Panc1 (cell line): ENCODE results near the gene SLC35D2. TPM values are rescaled to one million over a fixed set of nuclear protein-coding genes. Genes with fewer than 3 reads are reported as not detected.
"Not testable (repeated sequence)": the region's sequence is repeated elsewhere in the genome, so short reads cannot be mapped to it uniquely, and the experiment has no call there.

Source experiments
- ATAC-seq: fragments of 200-7000 bp; cut with Tn5 transposase; 2 replicates; pipeline ENCODE4 v1.9.1; 2020; ENCODE audit warnings: mild to moderate bottlenecking, moderate library complexity
- BruUV-seq: library from RNA; stranded (reverse); fragments of 400-500 nt; replicated peaks from 2 replicates; lab custom pipeline; 2021; lab: Mats Ljungman, UMichigan
- CTCF ChIA-PET: fragments of 300-600 bp; sonication (Branson Sonifier 250); formaldehyde crosslinking; loops from one replicate; lab custom pipeline; 2022; ENCODE audit warnings: antibody characterized with exemption; lab: Charles Lee
- POLR2A ChIA-PET: fragments of 300-600 bp; sonication (Branson Sonifier 250); formaldehyde crosslinking; loops from one replicate; lab custom pipeline; 2022; ENCODE audit warnings: antibody characterized with exemption; lab: Charles Lee
- DNase-seq: peaks from one replicate; pipeline ENCODE4 v3.0.0-alpha.2; 2010; ENCODE audit warnings: low read depth, low spot score
- H3K27ac ChIP-seq: 2 replicates; pipeline ENCODE4 v1.5.1; 2011; ENCODE audit warnings: mild to moderate bottlenecking, low read length, inconsistent platforms
- H3K27me3 ChIP-seq: fragments of 200-500 bp; sonication (Bioruptor generic); 2 replicates; pipeline ENCODE4 v1.6.0; 2014; ENCODE audit warnings: low read length, inconsistent platforms; ENCODE audit not compliant: control insufficient read depth, insufficient read depth
- H3K36me3 ChIP-seq: fragments of 200-500 bp; sonication (Bioruptor generic); 2 replicates; pipeline ENCODE4 v1.5.1; 2014; ENCODE audit warnings: inconsistent platforms, mild to moderate bottlenecking, low read length, moderate library complexity; ENCODE audit not compliant: control insufficient read depth, insufficient read depth
- H3K4me1 ChIP-seq: 2 replicates; pipeline ENCODE4 v1.5.1; 2011; ENCODE audit warnings: inconsistent platforms, mild to moderate bottlenecking, low read length, moderate library complexity; ENCODE audit not compliant: control insufficient read depth, insufficient read depth
- H3K4me3 ChIP-seq, 2 experiments: 2 replicates each; pipeline ENCODE4 v1.5.1; 2011 to 2012; ENCODE audit warnings: low read depth in 2 of 2, low read length in 2 of 2, mild to moderate bottlenecking in 2 of 2, inconsistent platforms in 1 of 2, moderate library complexity in 1 of 2
- H3K9me3 ChIP-seq: fragments of 200-500 bp; sonication (Bioruptor generic); 2 replicates; pipeline ENCODE4 v1.5.1; 2014; ENCODE audit warnings: low read depth, mild to moderate bottlenecking, inconsistent platforms, low read length, moderate library complexity; ENCODE audit not compliant: control insufficient read depth, insufficient read depth
- POLR2AphosphoS5 ChIP-seq: IDR thresholded peaks from 2 replicates; pipeline ENCODE4 v1.6.1; 2012; ENCODE audit warnings: mild to moderate bottlenecking, low read depth, low read length, moderate library complexity
- SIN3A ChIP-seq: IDR thresholded peaks from 2 replicates; pipeline ENCODE4 v1.6.1; 2012; ENCODE audit warnings: low read depth, mild to moderate bottlenecking, low read length, moderate library complexity, borderline replicate concordance; ENCODE audit not compliant: insufficient read depth
- TCF7L2 ChIP-seq: IDR thresholded peaks from 2 replicates; pipeline ENCODE4 v1.6.1; 2011; ENCODE audit warnings: mild to moderate bottlenecking, low read depth, low read length, inconsistent platforms
- in situ Hi-C: cut with HindIII; loops from 2 replicates; pipeline ENCODE4 v1.10.0; 2016; ENCODE audit warnings: low sequenced_read_pairs, low pct_unique_long_range_greater_than_20kb
- intact Hi-C: fragments of 100-400 bp; cut with micrococcal nuclease; formaldehyde crosslinking; loops from one replicate; pipeline ENCODE4 v1.10.0; 2022; ENCODE audit not compliant: unreplicated experiment
- total RNA-seq: library from RNA; stranded (reverse); gene quantifications from one replicate; pipeline ENCODE4 v1.2.1, GENCODE V29; 2021; ENCODE audit not compliant: unreplicated experiment
- TF ChIP-seq, protein P1 (sequence below): fragments of 450-650 bp; IDR thresholded peaks from 2 replicates; pipeline ENCODE4 v1.5.1; 2017; ENCODE audit warnings: mild to moderate bottlenecking
- TF ChIP-seq, protein P2 (sequence below), 2 experiments: IDR thresholded peaks; 2 replicates each; pipeline ENCODE4 v1.6.1; 2011 to 2012; ENCODE audit warnings: low read depth in 2 of 2, control low read depth in 1 of 2, low read length in 1 of 2, mild to moderate bottlenecking in 1 of 2, moderate library complexity in 1 of 2; ENCODE audit not compliant: insufficient read depth in 1 of 2

Gene SLC35D2
- total RNA-seq, 1 experiment from 2014 or later, result 23.7 TPM

DNA sequence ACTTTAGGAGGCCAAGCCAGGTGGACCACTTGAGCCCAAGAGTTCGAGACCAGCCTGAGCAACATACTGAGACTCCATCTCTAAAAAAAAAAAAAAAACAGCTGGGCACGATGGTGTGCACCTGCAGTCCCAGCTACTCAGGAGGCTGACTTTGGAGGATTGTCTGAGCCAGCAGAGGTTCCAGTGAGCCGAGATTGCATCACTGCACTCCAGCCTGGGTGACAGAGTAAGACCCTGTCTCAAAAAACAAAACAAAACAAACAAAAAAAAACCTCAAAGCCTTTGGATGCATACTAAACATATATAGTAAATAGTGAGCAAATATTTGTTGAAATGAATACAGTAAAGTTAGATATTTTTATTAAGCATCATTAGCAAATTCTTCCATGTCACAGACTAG, 5.3 kb downstream of the SLC35D2 start:
- no peak overlapping the region for H3K4me3 ChIP-seq
- peaks cover 14% of the 10 kb centered on the region for H3K4me1 ChIP-seq
- no peak for DNase-seq
- in situ Hi-C loops, result no loop called here
- ChIA-PET POLR2A (no interaction called here), CTCF (no interaction called here)
- BruUV-seq, result no TSS peak
- no peak for ATAC-seq
- intact Hi-C loops, result no loop called here
- no peak for TF ChIP-seq SIN3A
- TF ChIP-seq, protein P1, sequence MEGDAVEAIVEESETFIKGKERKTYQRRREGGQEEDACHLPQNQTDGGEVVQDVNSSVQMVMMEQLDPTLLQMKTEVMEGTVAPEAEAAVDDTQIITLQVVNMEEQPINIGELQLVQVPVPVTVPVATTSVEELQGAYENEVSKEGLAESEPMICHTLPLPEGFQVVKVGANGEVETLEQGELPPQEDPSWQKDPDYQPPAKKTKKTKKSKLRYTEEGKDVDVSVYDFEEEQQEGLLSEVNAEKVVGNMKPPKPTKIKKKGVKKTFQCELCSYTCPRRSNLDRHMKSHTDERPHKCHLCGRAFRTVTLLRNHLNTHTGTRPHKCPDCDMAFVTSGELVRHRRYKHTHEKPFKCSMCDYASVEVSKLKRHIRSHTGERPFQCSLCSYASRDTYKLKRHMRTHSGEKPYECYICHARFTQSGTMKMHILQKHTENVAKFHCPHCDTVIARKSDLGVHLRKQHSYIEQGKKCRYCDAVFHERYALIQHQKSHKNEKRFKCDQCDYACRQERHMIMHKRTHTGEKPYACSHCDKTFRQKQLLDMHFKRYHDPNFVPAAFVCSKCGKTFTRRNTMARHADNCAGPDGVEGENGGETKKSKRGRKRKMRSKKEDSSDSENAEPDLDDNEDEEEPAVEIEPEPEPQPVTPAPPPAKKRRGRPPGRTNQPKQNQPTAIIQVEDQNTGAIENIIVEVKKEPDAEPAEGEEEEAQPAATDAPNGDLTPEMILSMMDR, result no peak
- no peak for TF ChIP-seq POLR2AphosphoS5
- TF ChIP-seq, protein P2, sequence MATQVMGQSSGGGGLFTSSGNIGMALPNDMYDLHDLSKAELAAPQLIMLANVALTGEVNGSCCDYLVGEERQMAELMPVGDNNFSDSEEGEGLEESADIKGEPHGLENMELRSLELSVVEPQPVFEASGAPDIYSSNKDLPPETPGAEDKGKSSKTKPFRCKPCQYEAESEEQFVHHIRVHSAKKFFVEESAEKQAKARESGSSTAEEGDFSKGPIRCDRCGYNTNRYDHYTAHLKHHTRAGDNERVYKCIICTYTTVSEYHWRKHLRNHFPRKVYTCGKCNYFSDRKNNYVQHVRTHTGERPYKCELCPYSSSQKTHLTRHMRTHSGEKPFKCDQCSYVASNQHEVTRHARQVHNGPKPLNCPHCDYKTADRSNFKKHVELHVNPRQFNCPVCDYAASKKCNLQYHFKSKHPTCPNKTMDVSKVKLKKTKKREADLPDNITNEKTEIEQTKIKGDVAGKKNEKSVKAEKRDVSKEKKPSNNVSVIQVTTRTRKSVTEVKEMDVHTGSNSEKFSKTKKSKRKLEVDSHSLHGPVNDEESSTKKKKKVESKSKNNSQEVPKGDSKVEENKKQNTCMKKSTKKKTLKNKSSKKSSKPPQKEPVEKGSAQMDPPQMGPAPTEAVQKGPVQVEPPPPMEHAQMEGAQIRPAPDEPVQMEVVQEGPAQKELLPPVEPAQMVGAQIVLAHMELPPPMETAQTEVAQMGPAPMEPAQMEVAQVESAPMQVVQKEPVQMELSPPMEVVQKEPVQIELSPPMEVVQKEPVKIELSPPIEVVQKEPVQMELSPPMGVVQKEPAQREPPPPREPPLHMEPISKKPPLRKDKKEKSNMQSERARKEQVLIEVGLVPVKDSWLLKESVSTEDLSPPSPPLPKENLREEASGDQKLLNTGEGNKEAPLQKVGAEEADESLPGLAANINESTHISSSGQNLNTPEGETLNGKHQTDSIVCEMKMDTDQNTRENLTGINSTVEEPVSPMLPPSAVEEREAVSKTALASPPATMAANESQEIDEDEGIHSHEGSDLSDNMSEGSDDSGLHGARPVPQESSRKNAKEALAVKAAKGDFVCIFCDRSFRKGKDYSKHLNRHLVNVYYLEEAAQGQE (IDR thresholded peaks at IDR 0.05; ENCODE audit: insufficient read depth in 1 of 2, low read depth in 2 of 2, low read length in 1 of 2), result no peak
- TF ChIP-seq TCF7L2, result no peak
- H3K9me3 ChIP-seq, result no peaks in the 10 kb centered on the region
- H3K27ac ChIP-seq, result no peak overlapping the region
- no peaks in the 10 kb centered on the region; the same call in 1 of the 2 replicates for H3K36me3 ChIP-seq
- H3K27me3 ChIP-seq, result no peaks in the 10 kb centered on the region

DNA sequence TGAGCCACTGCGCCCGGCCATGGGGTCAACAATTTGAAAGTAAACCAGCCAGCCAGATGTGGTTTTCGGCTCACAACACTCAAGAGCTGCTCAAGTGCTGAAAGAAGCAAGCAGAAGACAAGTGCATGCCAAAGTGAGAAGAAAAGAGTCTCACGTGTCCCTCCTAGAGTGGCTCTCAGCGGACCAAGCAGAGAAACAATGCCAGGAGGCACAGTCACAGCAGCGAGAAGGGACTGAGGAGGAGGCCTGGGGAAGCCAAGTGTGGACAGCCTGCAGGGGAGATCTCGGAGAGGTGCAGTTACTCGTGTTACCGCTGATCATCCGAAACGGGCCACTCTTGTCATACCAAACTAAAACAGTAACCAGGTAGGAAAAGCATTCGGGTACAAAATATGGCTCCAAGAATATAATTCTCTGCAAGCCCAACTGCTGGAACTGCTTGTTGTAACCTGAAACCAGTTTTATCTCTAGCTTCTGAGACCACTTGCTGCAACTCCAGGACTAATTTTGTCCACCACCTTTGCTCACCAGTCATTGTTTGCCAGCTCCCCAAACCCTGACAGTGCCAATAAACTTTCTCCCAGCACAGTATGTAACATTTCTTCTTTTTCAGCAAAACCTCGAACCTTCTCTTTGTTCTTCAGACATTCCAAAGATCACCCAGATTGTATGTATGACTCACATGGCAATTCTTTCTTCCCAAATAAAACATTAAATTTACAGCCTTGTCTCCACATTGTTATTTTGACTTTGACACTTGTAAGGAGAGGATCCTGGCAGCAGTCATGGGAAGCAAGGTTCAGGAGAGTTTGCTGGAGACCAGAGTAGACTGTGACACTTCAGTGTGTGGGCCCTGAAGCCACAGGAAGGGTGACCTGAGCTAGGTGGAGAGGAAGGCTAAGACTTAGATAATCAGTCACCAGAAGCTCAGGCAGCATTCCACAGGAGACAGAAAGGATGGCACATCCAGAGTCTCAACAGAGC, 6.3 kb downstream of the SLC35D2 start:
- CTCF ChIA-PET, result no interaction called here
- intact Hi-C loops, result no loop called here
- no TSS peak for BruUV-seq
- H3K4me3 ChIP-seq, result no peak overlapping the region
- DNase-seq (no peak), ATAC-seq (0 out of 2 replicates have a peak, but pooled peaks have one; percentile 42)
- POLR2A ChIA-PET, result no interaction called here
- no peaks in the 10 kb centered on the region for H3K27me3 ChIP-seq
- H3K9me3 ChIP-seq, result no peaks in the 10 kb centered on the region
- TF ChIP-seq, protein P2 (IDR thresholded peaks at IDR 0.05; ENCODE audit: insufficient read depth in 1 of 2, low read depth in 2 of 2, low read length in 1 of 2), result no peak
- TF ChIP-seq, protein P1, result no peak
- TF ChIP-seq SIN3A, result no peak
- no peak for TF ChIP-seq TCF7L2
- no peak for TF ChIP-seq POLR2AphosphoS5
- H3K36me3 ChIP-seq, result no peaks in the 10 kb centered on the region; the same call in 1 of the 2 replicates
- 0 out of 2 replicates have a peak overlapping the region, but pooled peaks have one; percentile 44 for H3K27ac ChIP-seq
- peaks cover 11% of the 10 kb centered on the region for H3K4me1 ChIP-seq
- in situ Hi-C loops, result no loop called here

DNA sequence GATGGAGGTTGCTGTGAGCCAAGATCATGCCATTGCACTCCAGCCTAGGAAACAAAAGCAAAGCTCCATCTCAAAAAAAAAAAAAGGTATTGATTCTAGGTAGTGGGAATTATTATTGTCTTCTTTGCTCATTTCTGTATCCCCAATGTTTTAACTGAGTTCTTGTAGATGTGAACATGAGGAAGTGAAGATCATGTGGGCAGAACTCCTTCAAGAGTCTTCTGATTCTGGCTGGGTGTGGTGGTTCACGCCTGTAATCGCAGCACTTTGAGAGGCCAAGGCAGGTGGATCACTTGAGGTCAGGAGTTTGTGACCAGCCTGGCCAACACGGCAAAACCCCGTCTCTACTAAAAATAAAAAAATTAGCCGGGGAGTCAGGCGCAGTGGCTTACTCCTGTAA, 8.0 kb downstream of the SLC35D2 start:
- ATAC-seq, POLR2A ChIA-PET, H3K36me3 ChIP-seq, H3K4me3 ChIP-seq, intact Hi-C loops, DNase-seq, H3K4me1 ChIP-seq, in situ Hi-C loops, H3K9me3 ChIP-seq, CTCF ChIA-PET, BruUV-seq, H3K27ac ChIP-seq, H3K27me3 ChIP-seq: not testable (repeated sequence)
